Ascending aorta (tissue), 2 donors: ENCODE results near the gene ZNF750. TPM values are rescaled to one million over a fixed set of nuclear protein-coding genes. Genes with fewer than 3 reads are reported as not detected.
A peak's percentile ranks its signal among the peaks of the same experiment; 100 is the strongest.

Source experiments
- DNase-seq, 2 donors: peaks; one replicate each; pipeline ENCODE4 v3.0.0-alpha.2; 2019; ENCODE audit warnings: low spot score in 2 of 2
- H3K27ac ChIP-seq, 2 donors: fragments of 200-600 bp; sonication (generic); one replicate each; pipeline ENCODE4 v1.5.1; 2016 to 2017; ENCODE audit warnings: mild to moderate bottlenecking in 1 of 2
- H3K27me3 ChIP-seq: fragments of 200-600 bp; sonication (generic); one replicate; pipeline ENCODE4 v1.5.1; 2017
- H3K36me3 ChIP-seq, 2 donors: fragments of 200-600 bp; sonication (generic); one replicate each; pipeline ENCODE4 v1.5.1; 2016
- H3K4me1 ChIP-seq, 2 donors: fragments of 200-600 bp; sonication (generic); one replicate each; pipeline ENCODE4 v1.5.1; 2016 to 2017; ENCODE audit warnings: mild to moderate bottlenecking in 1 of 2
- H3K4me3 ChIP-seq, 2 donors: fragments of 200-600 bp; sonication (generic); one replicate each; pipeline ENCODE4 v1.5.1; 2016 to 2017; ENCODE audit warnings: mild to moderate bottlenecking in 1 of 2
- H3K9me3 ChIP-seq, 2 donors: fragments of 200-600 bp; sonication (generic); one replicate each; pipeline ENCODE4 v1.5.1; 2016
- intact Hi-C: fragments of 100-400 bp; cut with DNase I; formaldehyde crosslinking; loops from one replicate; pipeline ENCODE4 v1.15.1; 2023
- total RNA-seq: library from RNA; depleted of rRNA; stranded (reverse); fragments of >200 nt; gene quantifications from one replicate; pipeline ENCODE4 v1.1.0, GENCODE V29; 2016
- TF ChIP-seq, protein P1 (sequence below), 3 experiments: fragments of 200-600 bp in 2 of 3; fragments of 450-650 bp in 1 of 3; sonication (generic) in 2 of 3; IDR thresholded peaks; one replicate each; pipeline ENCODE4 v1.5.1; 2016 to 2019; ENCODE audit warnings: antibody characterized with exemption in 3 of 3, mild to moderate bottlenecking in 1 of 3, moderate library complexity in 1 of 3

ZNF750 gene
- total RNA-seq, 1 donor from 2014 or later: not detected

GRCh38 chr17:82874011-82874835 lies 34.4 kb upstream of the ZNF750 start:
- Histone ChIP-seq H3K36me3 (peaks cover 7 to 28% of the 10 kb centered on the region in 2 donors), H3K4me3 (no peak overlapping the region), H3K27ac (no peak overlapping the region), H3K4me1 (peaks cover 0 to 10% of the 10 kb centered on the region in 2 donors), H3K27me3 (no peaks in the 10 kb centered on the region), H3K9me3 (no peaks in the 10 kb centered on the region)
- TF ChIP-seq, protein P1, sequence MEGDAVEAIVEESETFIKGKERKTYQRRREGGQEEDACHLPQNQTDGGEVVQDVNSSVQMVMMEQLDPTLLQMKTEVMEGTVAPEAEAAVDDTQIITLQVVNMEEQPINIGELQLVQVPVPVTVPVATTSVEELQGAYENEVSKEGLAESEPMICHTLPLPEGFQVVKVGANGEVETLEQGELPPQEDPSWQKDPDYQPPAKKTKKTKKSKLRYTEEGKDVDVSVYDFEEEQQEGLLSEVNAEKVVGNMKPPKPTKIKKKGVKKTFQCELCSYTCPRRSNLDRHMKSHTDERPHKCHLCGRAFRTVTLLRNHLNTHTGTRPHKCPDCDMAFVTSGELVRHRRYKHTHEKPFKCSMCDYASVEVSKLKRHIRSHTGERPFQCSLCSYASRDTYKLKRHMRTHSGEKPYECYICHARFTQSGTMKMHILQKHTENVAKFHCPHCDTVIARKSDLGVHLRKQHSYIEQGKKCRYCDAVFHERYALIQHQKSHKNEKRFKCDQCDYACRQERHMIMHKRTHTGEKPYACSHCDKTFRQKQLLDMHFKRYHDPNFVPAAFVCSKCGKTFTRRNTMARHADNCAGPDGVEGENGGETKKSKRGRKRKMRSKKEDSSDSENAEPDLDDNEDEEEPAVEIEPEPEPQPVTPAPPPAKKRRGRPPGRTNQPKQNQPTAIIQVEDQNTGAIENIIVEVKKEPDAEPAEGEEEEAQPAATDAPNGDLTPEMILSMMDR (IDR thresholded peaks at IDR 0.05): no peak
- DNase-seq: no peak
- intact Hi-C loops: no loop called here

- intact Hi-C loops: no loop called here
- TF ChIP-seq, protein P1 (IDR thresholded peaks at IDR 0.05): no peak
- Histone ChIP-seq H3K4me1 (peaks cover 0 to 10% of the 10 kb centered on the region in 2 donors), H3K9me3 (no peaks in the 10 kb centered on the region), H3K27me3 (no peaks in the 10 kb centered on the region), H3K4me3 (no peak overlapping the region), H3K36me3 (peaks cover 7 to 28% of the 10 kb centered on the region in 2 donors), H3K27ac (no peak overlapping the region)
- no peak for DNase-seq
Observed at GRCh38 chr17:82873521-82873920, 33.7 kb upstream of the ZNF750 start.

GRCh38 chr17:82872591-82873520 lies 33.0 kb upstream of the ZNF750 start:
- no peak for DNase-seq

DNA sequence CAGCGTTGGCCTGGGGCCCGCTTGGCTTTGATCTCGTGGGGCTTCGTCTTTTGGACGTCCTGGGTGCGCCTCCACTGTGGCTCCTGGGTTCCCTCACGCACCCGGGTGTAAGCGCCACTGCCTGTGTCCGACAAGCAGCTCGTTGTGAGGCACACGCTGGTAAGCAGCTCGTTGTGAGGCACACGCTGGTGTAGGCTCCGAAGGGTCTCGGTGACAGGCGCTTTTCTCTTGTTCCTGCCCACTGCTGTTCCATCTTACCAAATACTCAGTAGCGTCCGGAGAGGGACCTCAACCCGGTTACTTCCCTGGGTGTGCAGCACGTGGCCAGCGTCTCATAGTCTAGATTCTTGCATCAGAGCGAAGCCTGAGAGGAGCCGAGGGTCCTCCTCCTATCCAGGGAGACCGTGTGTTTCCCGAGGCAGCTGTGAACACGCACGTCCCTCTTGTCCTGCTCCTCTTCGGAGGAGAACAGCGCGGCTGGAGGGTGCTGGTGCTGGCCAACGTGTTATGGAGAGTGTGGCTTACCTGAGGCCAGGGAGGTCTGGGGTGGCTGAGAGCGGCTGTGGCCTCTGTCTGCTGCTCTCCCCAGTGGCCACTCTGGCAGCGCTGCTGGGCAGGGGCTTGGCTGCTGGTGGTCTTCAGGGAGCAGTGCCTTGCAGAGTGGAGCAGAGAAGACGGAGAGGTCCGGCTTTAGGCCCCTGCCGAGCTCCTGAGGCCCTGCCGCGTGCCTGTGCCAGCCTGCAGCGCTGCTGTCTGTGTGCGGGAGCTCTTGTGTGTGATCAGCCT lies 32.1 kb upstream of the ZNF750 start:
- Histone ChIP-seq H3K36me3 (peaks cover 7 to 28% of the 10 kb centered on the region in 2 donors), H3K27me3 (no peaks in the 10 kb centered on the region), H3K4me1 (peaks cover 0 to 8% of the 10 kb centered on the region in 2 donors), H3K9me3 (no peaks in the 10 kb centered on the region), H3K4me3 (no peak overlapping the region), H3K27ac (peak overlapping the region in 1 of 2 donors; percentile 31)
- DNase-seq: no peak
- TF ChIP-seq, protein P1 (IDR thresholded peaks at IDR 0.05): no peak
- intact Hi-C loops: no loop called here

More at GRCh38 chr17:82872591-82873520, 33.0 kb upstream of the ZNF750 start:
- H3K27me3 ChIP-seq: no peaks in the 10 kb centered on the region
- H3K36me3 ChIP-seq: peaks cover 7 to 28% of the 10 kb centered on the region in 2 donors
- intact Hi-C loops: no loop called here
- no peak overlapping the region for H3K27ac ChIP-seq
- no peak overlapping the region for H3K4me3 ChIP-seq
- H3K4me1 ChIP-seq: peaks cover 0 to 10% of the 10 kb centered on the region in 2 donors
- H3K9me3 ChIP-seq: no peaks in the 10 kb centered on the region
- TF ChIP-seq, protein P1 (IDR thresholded peaks at IDR 0.05): no peak
